GM12878 (cell line): Measurements from ENCODE around the gene TFR2. TPM values are rescaled to one million over a fixed set of nuclear protein-coding genes. Genes with fewer than 3 reads are reported as not detected.

Experiments
- ATAC-seq: fragments of 200-7000 bp; cut with Tn5 transposase; 3 replicates; pipeline ENCODE4 v1.9.1; 2020; ENCODE audit warnings: mild to moderate bottlenecking, moderate library complexity
- BruUV-seq: library from RNA; stranded (reverse); fragments of 400-500 nt; replicated peaks from 2 replicates; lab custom pipeline; 2021; lab: Mats Ljungman, UMichigan
- CTCF ChIA-PET: fragments of 300-600 bp; sonication (Branson Sonifier 250); formaldehyde crosslinking; extraction: SDS; loops from one replicate; lab custom pipeline; 2021; ENCODE audit warnings: inconsistent platforms; lab: Yijun Ruan, JAX
- POLR2A ChIA-PET: fragments of 350-600 bp; formaldehyde crosslinking; extraction: SDS; loops from one replicate; lab custom pipeline; 2021; ENCODE audit warnings: inconsistent platforms; lab: Charles Lee
- RAD21 ChIA-PET: fragments of 300-600 bp; sonication (Branson Sonifier 250); formaldehyde crosslinking; loops from one replicate; lab custom pipeline; 2023; ENCODE audit warnings: antibody characterized with exemption; ENCODE audit not compliant: unreplicated experiment; lab: Charles Lee
- SMC1A ChIA-PET: fragments of 300-600 bp; sonication (Branson Sonifier 250); formaldehyde crosslinking; loops from one replicate; lab custom pipeline; 2023; ENCODE audit not compliant: unreplicated experiment, uncharacterized antibody; lab: Charles Lee
- DNase-seq: peaks from one replicate; pipeline ENCODE4 v3.0.0-alpha.2; 2011; ENCODE audit warnings: low read depth, low spot score
- FAIRE-seq: peaks from 3 replicates; lab custom pipeline; 2011; peaks lifted over from hg19 to GRCh38; lab: Jason Lieb, UNC
- H2AFZ ChIP-seq: 2 replicates; pipeline ENCODE4 v1.6.0; 2011; ENCODE audit warnings: low read depth, low read length, control low read depth; ENCODE audit not compliant: control insufficient read depth
- H3K27ac ChIP-seq: 2 replicates; pipeline ENCODE4 v1.5.1; 2011; ENCODE audit warnings: control low read depth; ENCODE audit not compliant: control insufficient read depth, insufficient read depth
- H3K27me3 ChIP-seq, 2 experiments: replicated peaks in 1 of 2; 2 replicates each; pipeline versions ENCODE4 v1.6.0 to v1.6.1; 2011; ENCODE audit warnings: low read length in 1 of 2; ENCODE audit not compliant: control insufficient read depth in 2 of 2, insufficient read depth in 2 of 2
- H3K36me3 ChIP-seq, 2 experiments: 2 replicates each; pipeline ENCODE4 v1.5.1; 2011; ENCODE audit warnings: low read length in 1 of 2; ENCODE audit not compliant: control insufficient read depth in 2 of 2, insufficient read depth in 2 of 2
- H3K4me1 ChIP-seq: 2 replicates; pipeline ENCODE4 v1.6.1; 2011; ENCODE audit warnings: mild to moderate bottlenecking, low read length, moderate library complexity, mixed read lengths; ENCODE audit not compliant: control insufficient read depth, insufficient read depth
- H3K4me2 ChIP-seq: 2 replicates; pipeline ENCODE4 v1.6.0; 2011; ENCODE audit warnings: control low read depth; ENCODE audit not compliant: control insufficient read depth, insufficient read depth
- H3K4me3 ChIP-seq: fragments of 200-600 bp; sonication (generic); 2 replicates; pipeline ENCODE4 v1.5.1; 2016
- H3K79me2 ChIP-seq: 2 replicates; pipeline ENCODE4 v1.6.0; 2011; ENCODE audit warnings: low read length; ENCODE audit not compliant: control insufficient read depth, insufficient read depth
- H3K9ac ChIP-seq: 2 replicates; pipeline ENCODE4 v1.8.0; 2011; ENCODE audit warnings: low read length, control low read depth, mixed read lengths; ENCODE audit not compliant: control insufficient read depth, insufficient read depth
- H3K9me3 ChIP-seq: replicated peaks from 3 replicates; pipeline ENCODE4 v1.5.1; 2011; ENCODE audit warnings: mild to moderate bottlenecking, low read length; ENCODE audit not compliant: control insufficient read depth, insufficient read depth
- H4K20me1 ChIP-seq: 2 replicates; pipeline ENCODE4 v1.6.0; 2011; ENCODE audit not compliant: control insufficient read depth, insufficient read depth
- CTCF ChIP-seq, 3 experiments: IDR thresholded peaks in 2 of 3; conservative IDR thresholded peaks in 1 of 3; 2 replicates each; pipeline ENCODE4 v1.5.1; 2011; ENCODE audit warnings: low read depth in 3 of 3, low read length in 3 of 3, mild to moderate bottlenecking in 3 of 3, control low read depth in 2 of 3, moderate library complexity in 2 of 3, inconsistent platforms in 1 of 3, mixed read lengths in 1 of 3; ENCODE audit not compliant: control insufficient read depth in 2 of 3, insufficient read depth in 1 of 3; ENCODE audit errors: extremely low read depth in 1 of 3
- HDAC6 ChIP-seq: fragments of 200-600 bp; sonication (generic); IDR thresholded peaks from one replicate; pipeline ENCODE4 v1.8.0; 2017; ENCODE audit warnings: antibody characterized with exemption; ENCODE audit not compliant: unreplicated experiment
- RCOR1 ChIP-seq: conservative IDR thresholded peaks from 2 replicates; pipeline ENCODE4 v1.6.1; 2012; ENCODE audit warnings: low read depth, low read length, improper control_type of control experiment
- SUZ12 ChIP-seq: fragments of 200-600 bp; sonication (generic); IDR thresholded peaks from one replicate; pipeline ENCODE4 v1.6.1; 2018; ENCODE audit warnings: antibody characterized with exemption, mild to moderate bottlenecking; ENCODE audit not compliant: unreplicated experiment
- WGBS: methylation state at CpG from one replicate; pipeline ENCODE4 v1.1.6; 2016; ENCODE audit warnings: low lambda C conversion rate; ENCODE audit not compliant: insufficient replicate concordance, insufficient coverage; ENCODE audit errors: missing lambda C conversion rate; 5-methylcytosine and 5-hydroxymethylcytosine counted together
- in situ Hi-C: fragments of 300-500 bp; cut with MboI; formaldehyde crosslinking; loops from 9 replicates; pipeline ENCODE4 v1.14.3; 2018; ENCODE audit warnings: mixed read lengths
- intact Hi-C: fragments of 100-400 bp; cut with micrococcal nuclease; formaldehyde crosslinking; loops from one replicate; pipeline ENCODE4 v1.14.2; 2022; ENCODE audit not compliant: unreplicated experiment
- polyA plus RNA-seq, 11 experiments: library from polyadenylated mRNA; depleted of rRNA in 4 of 11; unstranded in 6 of 11; stranded (reverse) in 5 of 11; fragments of >200 nt; fragmentation: Nextera tagmentation in 4 of 11; fragmentation: Illumina TruSeq in 1 of 11; extraction: Ambion mirVana in 4 of 11; extraction: Trizol in 1 of 11; gene quantifications; 1 replicate in 1 of 11; 2 replicates in 10 of 11; pipeline versions ENCODE4 v1.2.1 to v1.2.3, GENCODE V29; 2011 to 2016; ENCODE audit warnings: inconsistent platforms in 2 of 11, missing spikeins in 2 of 11, low read depth in 1 of 11
- total RNA-seq, 4 experiments: library from RNA; depleted of rRNA in 3 of 4; stranded (reverse); fragments of >200 nt in 3 of 4; fragmentation: Illumina TruSeq in 1 of 4; extraction: Trizol in 1 of 4; gene quantifications; 2 replicates each; pipeline versions ENCODE4 v1.2.1 to v1.2.3, GENCODE V29; 2013 to 2021

TFR2 gene
- total and polyA plus RNA-seq, 10 of the 15 experiments (the other 5 are each of a cell fraction or from before 2014, with no cell fraction given), result 0.30 to 7.2 (median 1.8) TPM

GRCh38 chr7:100599911-100600729 lies 41.2 kb downstream of the TFR2 start:
- POLR2A ChIA-PET, result no interaction called here
- Histone ChIP-seq H3K4me2 (no peak overlapping the region), H3K27ac (no peak overlapping the region), H3K9me3 (no peaks in the 10 kb centered on the region), H3K27me3 (peaks cover 0 to 2% of the 10 kb centered on the region in 2 experiments; a peak in 2 of 4 replicates), H3K4me3 (no peak overlapping the region), H3K9ac (no peak overlapping the region), H3K4me1 (peaks cover 6% of the 10 kb centered on the region), H4K20me1 (no peaks in the 10 kb centered on the region), H3K36me3 (no peaks in the 10 kb centered on the region), H2AFZ (no peak overlapping the region), H3K79me2 (no peaks in the 10 kb centered on the region)
- in situ Hi-C loops, result no loop called here
- BruUV-seq, result no TSS peak
- FAIRE-seq, result no peak
- CTCF ChIA-PET, result interaction anchor here (0.6 to 3.4 kb wide), 3 partner anchors 9 to 16 kb away, joined by 3 to 9 read pairs (median 3); no protein-coding TSS in a partner anchor
- no peak for DNase-seq
- SMC1A ChIA-PET, result interaction anchor here (2.5 kb wide), 1 partner anchor 14 kb away, joined by 7 read pairs; the partner anchor contains the start of genes FBXO24 and LRCH4
- RAD21 ChIA-PET, result no interaction called here
- TF ChIP-seq CTCF (IDR thresholded peaks at IDR 0.05 in 2 of 3, conservative IDR thresholded peaks at IDR 0.05 in 1 of 3; ENCODE audit: control insufficient read depth in 2 of 3, extremely low read depth in 1 of 3, insufficient read depth in 1 of 3, low read depth in 3 of 3, low read length in 3 of 3) (peak in 2 of 3 experiments; percentile 10 to 30; a peak in 3 of 6 replicates), RCOR1 (no peak), SUZ12 (no peak), HDAC6 (no peak)
- ATAC-seq, result peak; percentile 17; the same call in 1 of the 3 replicates
- intact Hi-C loops, result no loop called here
- 21% methylated on average over 18 of the region's 18 CpGs for WGBS
